Measurements from ENCODE around the gene OSBPL5. TPM values are rescaled to one million over a fixed set of nuclear protein-coding genes. Genes with fewer than 3 reads are reported as not detected.
"Not testable (repeated sequence)": the region's sequence is repeated elsewhere in the genome, so short reads cannot be mapped to it uniquely, and the experiment has no call there.

OSBPL5 gene
- total RNA-seq, 4 donors from 2014 or later = 14.1 to 67.6 (median 31.8) TPM

GRCh38 chr11:3069425-3069824 is 95.7 kb downstream of the OSBPL5 start:
- no peak for TF ChIP-seq CTCF (IDR thresholded peaks at IDR 0.05)
- no peak for DNase-seq (ENCODE audit: low spot score)
- no peak for ATAC-seq (ENCODE audit: low FRiP score)

GRCh38 chr11:3066308-3066707 is 98.8 kb downstream of the OSBPL5 start:
- not testable (repeated sequence) for ATAC-seq (ENCODE audit: low FRiP score); DNase-seq (ENCODE audit: low spot score)

GRCh38 chr11:3064709-3065108 is 100.4 kb downstream of the OSBPL5 start:
- not testable (repeated sequence) for ATAC-seq (ENCODE audit: low FRiP score)

GRCh38 chr11:3063876-3064275 is 101.2 kb downstream of the OSBPL5 start:
- not testable (repeated sequence) for DNase-seq (ENCODE audit: low spot score); ATAC-seq (ENCODE audit: low FRiP score)

More at GRCh38 chr11:3064709-3065108, 100.4 kb downstream of the OSBPL5 start:
- DNase-seq (ENCODE audit: low spot score) = not testable (repeated sequence)

- not testable (repeated sequence) for DNase-seq (ENCODE audit: low spot score); ATAC-seq (ENCODE audit: low FRiP score)
These were observed 101.7 kb downstream of the OSBPL5 start for GRCh38 chr11:3063432-3063831.

GRCh38 chr11:3060436-3061025 is 104.6 kb downstream of the OSBPL5 start:
- ATAC-seq (ENCODE audit: low FRiP score) (no peak), DNase-seq (ENCODE audit: low spot score) (no peak)
- TF ChIP-seq CTCF (IDR thresholded peaks at IDR 0.05) = no peak

- no peak for DNase-seq (ENCODE audit: low spot score)
- ATAC-seq (ENCODE audit: low FRiP score) = no peak
- TF ChIP-seq CTCF (IDR thresholded peaks at IDR 0.05) = no peak
These were observed 106.1 kb downstream of the OSBPL5 start for GRCh38 chr11:3058753-3059664.

- DNase-seq (ENCODE audit: low spot score) = peak; percentile 88
- ATAC-seq (ENCODE audit: low FRiP score) = peak; percentile 91
- TF ChIP-seq CTCF (IDR thresholded peaks at IDR 0.05) = no peak
These were observed 107.8 kb downstream of the OSBPL5 start, which contains the start of gene CARS1 for GRCh38 chr11:3057069-3057963. Gene CARS1, minus strand, starts transcription at chr11:3057423. Its CDS starts 56 bp downstream, at chr11:3057367.

All from omental fat pad (tissue), 4 donors.